ENCODE results near the gene LAMB3.

- no peak for TF ChIP-seq CTCF (IDR thresholded peaks at IDR 0.05 in 8 of 11, conservative IDR thresholded peaks at IDR 0.05 in 3 of 11)
- no peak for TF ChIP-seq POLR2A (IDR thresholded peaks at IDR 0.05)
Observed at GRCh38 chr1:209618291-209618690, 33.9 kb downstream of the LAMB3 start.

Data from spleen (tissue), 7 donors.